ENCODE data around the gene CLNK.
"Not testable (repeated sequence)": the region's sequence is repeated elsewhere in the genome, so short reads cannot be mapped to it uniquely, and the experiment has no call there.

The CLNK gene

DNA sequence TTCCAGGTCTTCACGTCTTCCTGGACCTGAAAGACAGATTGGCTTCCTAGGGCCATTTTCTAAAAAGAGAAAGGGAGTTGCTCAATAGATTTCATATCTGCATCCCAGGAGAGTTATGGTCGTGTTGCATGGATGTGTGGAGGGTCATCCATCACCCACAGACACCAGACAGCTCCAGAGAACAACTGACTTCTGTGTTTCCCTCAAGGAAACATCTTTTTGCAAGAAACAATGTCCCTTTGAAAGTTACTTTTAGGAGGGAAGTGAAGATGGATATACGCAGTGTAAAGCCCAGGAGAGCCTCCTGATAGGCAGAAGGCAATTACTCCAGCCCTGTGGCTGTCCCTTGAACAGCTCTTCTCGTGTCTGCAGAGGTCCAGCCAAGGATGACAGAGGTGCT, 108.3 kb downstream of the CLNK start:
- DNase-seq (ENCODE audit: low read depth in 3 of 3): no peak

GRCh38 chr4:10575414-10575813, 109.2 kb downstream of the CLNK start:
- DNase-seq (ENCODE audit: low read depth in 3 of 3): no peak

DNA sequence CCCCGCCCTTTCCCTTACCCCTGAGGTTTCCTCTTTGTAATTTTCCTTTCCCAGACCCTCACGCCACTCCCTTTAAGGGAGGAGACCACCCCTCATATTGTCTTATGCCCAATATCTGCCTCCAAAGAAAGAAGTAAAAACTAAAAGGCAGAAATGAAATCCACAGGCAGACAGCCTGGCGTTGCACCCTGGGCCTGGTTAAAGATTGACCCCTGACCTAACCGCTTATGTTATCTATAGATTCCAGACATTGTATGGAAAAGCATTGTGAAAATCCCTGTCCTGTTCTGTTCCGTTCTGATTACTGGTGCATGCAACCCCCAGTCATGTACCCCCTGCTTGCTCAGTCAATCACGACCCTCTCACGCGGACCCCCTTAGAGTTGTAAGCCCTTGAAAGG, 110.0 kb downstream of the CLNK start:
- DNase-seq (ENCODE audit: low read depth in 3 of 3): not testable (repeated sequence)

GRCh38 chr4:10571909-10572308, 112.7 kb downstream of the CLNK start:
- DNase-seq (ENCODE audit: low read depth in 3 of 3): no peak

DNA sequence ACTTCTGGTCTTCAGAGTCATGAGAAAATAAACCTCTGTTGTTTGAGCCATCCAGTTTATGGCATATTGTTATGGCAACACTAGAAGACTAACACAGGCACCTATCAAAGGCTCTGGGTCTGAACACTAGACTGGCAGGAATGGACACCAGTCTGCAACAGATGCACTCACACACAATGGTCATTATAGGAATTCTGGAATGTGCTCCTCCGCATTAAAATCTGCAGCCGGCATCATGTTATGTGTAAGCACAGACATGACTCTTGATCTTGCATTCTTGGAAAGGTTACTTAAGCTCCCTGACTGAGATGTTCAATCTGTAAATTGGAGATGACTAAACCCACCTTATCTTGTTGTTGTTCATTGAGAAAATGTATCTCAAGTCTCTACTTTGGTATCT, 115.1 kb downstream of the CLNK start:
- DNase-seq (ENCODE audit: low read depth in 3 of 3): no peak

DNA sequence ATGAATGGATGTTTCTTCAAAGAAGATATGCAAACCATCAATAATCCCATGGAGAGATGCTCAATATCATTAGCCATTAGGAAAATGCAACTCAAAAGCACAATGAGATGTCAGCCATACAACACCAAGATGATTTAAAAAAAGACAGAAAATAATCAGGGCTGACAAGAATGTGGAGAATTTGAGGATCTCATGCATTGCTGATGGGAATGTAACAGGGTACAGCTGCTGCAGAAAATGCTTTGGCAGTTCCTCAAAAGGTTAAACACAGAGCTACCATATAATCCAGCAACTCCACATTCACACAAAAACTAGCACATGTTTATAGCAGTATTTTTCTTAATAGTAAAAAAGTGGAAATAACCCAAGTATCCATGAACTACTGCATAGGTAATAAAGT, 116.8 kb downstream of the CLNK start:
- no peak for DNase-seq (ENCODE audit: low read depth in 3 of 3)

DNA sequence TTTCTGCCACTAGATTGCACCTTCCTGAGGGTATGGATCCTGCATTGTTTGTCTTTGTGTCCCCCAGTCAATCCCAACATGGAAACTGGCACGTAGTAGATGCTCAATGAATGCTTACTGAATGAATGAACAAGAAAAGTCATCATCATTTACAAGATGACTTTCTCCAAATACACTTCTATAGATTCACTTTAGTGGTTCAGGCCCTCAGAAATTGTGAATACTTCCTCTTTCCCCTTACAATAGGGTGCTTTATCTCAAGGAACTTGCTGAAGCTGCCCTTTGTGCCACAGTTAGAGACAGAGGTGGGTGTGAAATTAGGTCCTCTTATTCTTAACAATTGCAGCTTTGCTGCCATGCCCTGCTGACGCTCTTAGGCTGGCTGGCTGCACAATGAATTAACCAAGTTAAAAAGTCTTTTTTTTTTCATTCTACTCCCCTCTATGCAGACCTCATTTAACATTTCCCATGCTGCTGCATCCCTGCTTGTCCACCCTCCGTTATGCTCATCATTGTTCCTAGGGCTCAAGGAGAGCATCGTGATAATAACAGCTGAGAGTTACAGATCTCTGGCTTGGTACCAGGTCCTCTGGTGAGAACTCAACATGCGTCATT, 119.3 kb downstream of the CLNK start:
- DNase-seq (ENCODE audit: low read depth in 3 of 3): no peak

DNA sequence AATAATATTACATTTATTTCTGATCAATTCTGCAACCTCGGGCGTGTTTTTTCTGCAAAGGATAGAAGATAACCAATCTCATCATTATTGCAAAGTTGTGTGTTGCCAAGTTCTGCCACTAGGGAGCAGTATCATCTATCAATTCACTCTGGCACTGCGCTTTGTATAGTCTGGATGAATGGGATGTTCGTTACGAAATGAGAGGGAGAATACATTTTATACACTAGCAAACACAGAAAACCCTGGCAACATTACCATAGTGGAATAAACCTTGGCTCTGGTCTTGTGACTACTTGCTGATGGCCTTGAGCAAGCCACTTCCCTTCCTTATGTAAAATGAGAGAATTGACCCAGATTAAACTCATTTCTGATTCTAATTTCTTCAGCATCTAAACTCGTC, 129.9 kb downstream of the CLNK start:
- DNase-seq (ENCODE audit: low read depth in 3 of 3): peak; percentile 2 to 35 (median 19)

DNA sequence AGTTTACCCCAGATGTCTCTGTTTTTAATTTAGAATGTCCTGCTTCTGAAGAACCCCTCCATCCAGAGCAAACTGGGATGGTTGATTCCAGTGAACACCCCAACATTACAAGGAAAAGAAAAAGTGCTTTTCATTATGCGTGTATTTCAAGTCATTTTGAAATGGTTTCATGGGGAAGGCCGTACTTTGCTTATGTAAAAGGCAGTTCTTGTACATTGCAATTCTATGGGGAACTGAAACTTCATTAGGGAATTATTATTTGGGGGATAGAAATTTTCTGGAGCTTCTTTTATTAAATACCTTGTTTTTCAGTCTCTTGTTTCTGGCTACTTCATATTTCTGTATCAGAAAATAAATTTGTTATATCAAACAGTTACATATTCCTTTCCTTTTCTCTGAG, 130.4 kb downstream of the CLNK start:
- no peak for DNase-seq (ENCODE audit: low read depth in 3 of 3)

- no peak for DNase-seq (ENCODE audit: low read depth in 3 of 3)
These were observed 131.8 kb downstream of the CLNK start for GRCh38 chr4:10552591-10553280.

DNA sequence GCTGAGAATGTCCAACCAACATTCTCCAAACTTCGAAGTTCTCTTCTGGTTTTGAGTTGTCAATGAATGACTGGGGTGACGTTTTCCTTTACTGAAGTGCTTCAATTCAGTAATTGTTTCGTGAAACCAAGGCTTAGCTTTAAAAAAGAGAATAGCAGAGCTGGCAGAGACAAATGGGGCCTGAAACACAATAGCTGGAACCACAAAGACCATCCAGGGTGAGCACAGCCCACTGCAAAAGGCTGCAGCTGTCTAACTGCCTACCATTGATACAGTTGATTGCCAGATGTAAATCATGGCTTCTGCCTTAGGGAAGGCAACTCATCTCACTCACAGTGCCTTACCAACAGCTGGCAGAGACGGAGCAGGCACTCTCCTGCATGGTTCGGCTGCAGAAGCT, 148.7 kb downstream of the CLNK start:
- DNase-seq (ENCODE audit: low read depth in 3 of 3): no peak

DNA sequence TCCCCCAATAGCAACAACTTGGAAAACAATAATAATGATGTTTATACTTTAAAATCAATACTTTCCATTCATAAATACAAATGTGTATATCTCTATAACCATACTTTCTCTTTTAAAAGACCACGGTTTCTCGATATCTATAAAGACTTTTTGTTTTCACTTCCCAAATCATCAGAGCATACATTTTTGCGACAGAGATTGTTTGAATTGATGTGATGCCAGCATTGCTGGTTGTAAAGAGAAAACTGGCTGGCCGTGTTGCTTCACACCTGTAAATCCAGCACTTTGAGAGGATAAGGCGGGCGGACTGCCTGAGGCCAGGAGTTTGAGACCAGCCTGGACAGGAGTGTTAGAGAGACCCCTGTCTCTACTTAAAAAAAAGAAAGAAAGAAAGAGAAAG, 149.7 kb downstream of the CLNK start:
- no peak for DNase-seq (ENCODE audit: low read depth in 3 of 3)

- no peak for DNase-seq (ENCODE audit: low read depth in 3 of 3)
These were observed 152.4 kb downstream of the CLNK start for GRCh38 chr4:10532155-10532554.

DNA sequence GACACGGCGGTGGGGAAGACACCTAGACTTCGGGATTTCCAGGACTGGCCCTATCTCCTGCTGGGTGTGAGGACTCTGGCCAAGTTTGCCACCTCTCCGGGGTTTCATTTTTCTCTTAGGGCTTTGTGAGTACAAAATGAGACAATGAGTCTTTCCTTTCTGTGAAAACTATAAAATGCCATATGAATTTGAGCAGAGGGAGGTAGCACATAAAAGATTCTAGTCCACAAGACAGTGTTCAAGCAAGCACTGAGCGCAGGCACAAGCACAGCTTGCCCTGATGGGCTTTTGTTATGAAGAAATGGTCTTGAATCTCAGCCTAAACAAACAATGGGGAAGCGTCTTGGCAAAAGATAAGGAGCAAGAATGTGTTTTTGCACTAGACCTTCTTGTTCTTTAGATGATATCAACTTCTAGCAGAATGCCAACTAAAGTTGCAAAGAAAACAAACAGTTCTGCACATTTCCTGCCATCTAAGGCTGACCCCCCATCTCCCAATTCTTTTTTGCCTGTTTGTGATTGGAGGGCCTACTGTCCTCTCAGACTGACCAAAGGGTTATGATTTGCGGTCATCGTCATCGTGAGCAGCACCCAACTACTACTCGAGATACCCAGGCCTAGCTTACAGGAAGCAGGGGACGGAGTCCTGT, 154.3 kb downstream of the CLNK start:
- DNase-seq (ENCODE audit: low read depth in 3 of 3): no peak

DNA sequence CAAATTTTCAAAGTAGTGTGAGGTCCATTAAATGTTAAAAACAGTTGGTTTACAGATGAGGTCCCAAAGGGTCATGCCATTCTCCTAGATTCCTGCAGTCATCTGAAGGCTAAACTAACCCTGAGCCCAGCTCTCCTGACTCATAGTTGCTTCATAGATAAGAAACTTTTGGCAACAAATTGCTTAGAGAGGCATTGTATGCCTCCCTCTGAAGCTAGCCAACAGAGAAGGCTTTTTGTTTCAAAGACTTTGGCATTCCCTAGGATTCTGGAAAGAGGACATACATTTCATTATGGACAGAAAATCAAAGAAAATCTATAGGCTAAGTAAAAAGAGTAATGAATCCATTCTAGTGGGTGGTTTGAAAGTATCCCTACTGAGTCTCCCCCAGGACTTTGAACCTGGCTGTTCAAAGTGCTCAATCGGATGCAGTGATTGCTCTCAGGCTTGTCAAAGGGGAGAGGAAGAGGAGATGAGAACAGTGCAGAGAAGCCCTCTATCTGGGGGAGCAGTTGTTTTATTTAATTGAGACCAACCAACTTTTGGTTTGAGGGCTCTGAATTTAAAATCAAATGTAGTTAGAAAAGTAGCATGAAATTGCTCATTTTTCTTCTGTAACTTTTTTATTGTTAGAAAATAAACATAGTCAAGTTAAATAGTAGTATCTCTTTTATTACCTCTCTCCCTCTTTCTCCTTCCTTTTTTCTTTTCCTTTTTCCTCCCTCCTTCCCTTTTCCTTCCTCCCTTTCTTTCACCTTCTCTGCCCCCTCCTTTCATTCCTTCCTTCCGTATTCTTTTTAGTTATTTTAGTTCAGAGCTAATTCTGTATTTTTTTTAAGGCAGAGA, 155.1 kb downstream of the CLNK start:
- DNase-seq (ENCODE audit: low read depth in 3 of 3): no peak

DNA sequence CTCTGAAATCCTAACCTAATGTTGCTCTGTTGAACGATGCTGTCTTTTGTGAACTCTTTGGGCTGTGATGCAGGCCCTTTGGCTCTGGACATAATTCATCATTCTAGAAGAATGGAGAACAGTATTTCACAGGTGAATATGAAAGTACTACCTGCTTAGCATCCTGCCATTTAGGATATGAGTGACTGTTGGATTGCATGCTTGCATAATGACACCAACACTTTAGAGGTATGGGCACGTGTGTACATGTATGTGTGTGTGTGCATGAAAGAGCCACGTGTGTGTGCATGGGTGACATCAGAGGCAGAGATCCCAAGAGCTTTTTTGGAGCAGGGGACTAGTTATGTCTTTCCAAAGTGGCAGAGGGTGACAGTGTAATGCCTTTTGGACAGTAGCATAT, 157.1 kb downstream of the CLNK start:
- no peak for DNase-seq (ENCODE audit: low read depth in 3 of 3)

- DNase-seq (ENCODE audit: low read depth in 3 of 3): no peak
These were observed 157.9 kb downstream of the CLNK start for GRCh38 chr4:10526429-10527222.

GRCh38 chr4:10524196-10524833, 160.3 kb downstream of the CLNK start:
- DNase-seq (ENCODE audit: low read depth in 3 of 3): no peak

DNA sequence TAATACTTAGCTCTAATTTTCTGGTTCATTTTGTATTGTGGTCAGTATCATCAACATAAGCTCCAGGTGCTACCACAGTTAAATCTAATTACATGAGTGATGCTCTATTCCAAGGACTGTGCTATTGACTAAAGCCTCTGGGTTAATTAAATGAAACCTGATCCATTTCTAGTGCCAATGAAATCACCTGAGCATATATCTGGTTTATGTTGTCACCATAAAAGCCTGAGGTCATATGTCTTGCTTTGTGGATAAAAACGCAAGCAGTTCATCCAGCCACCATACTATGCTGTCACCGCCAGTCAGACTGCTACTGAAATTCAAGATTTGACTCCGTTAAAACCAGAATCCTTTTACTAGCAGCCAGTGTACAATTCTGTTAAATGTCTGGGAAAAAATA, 163.1 kb downstream of the CLNK start:
- no peak for DNase-seq (ENCODE audit: low read depth in 3 of 3)

DNA sequence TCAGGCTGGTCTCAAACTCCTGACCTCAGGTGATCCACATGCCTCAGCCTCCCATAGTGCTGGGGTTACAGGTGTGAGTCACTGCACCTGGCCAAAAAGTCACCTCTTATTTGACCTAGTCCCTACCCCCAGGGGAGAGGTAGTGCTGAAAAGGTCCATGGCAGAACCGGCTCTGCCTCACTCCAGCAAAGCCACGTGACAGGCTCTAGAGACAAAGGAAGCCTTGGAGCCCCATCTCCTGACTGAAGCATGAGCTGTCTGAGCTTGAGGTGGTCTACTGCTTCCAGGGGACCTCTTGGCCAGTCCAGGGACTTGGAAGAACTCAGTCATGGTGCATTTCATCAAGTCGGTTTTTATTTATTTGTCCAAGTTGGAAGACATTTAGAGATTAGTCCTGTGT, 174.8 kb downstream of the CLNK start:
- no peak for DNase-seq (ENCODE audit: low read depth in 3 of 3)

GRCh38 chr4:10506077-10506476, 178.5 kb downstream of the CLNK start:
- no peak for DNase-seq (ENCODE audit: low read depth in 3 of 3)

All from stimulated activated CD4-positive, alpha-beta T cell treated with anti-CD3 and anti-CD28 coated beads, TNF-alpha, amount 100 ng/mL, for 48 hours (primary cell).